Small intestine (tissue), 7 donors: ENCODE measurements around the gene SEPTIN2. TPM values are rescaled to one million over a fixed set of nuclear protein-coding genes. Genes with fewer than 3 reads are reported as not detected.

ENCODE experiments used
- DNase-seq, 2 donors: peaks; one replicate each; pipeline versions ENCODE4 v3.0.0 to v3.0.0-alpha.2; 2013
- FAIRE-seq: peaks from 2 replicates; lab custom pipeline; 2012; peaks lifted over from hg19 to GRCh38; lab: Jason Lieb, UNC
- H3K27ac ChIP-seq, 3 donors: one replicate each; pipeline ENCODE4 v1.5.1; 2013; ENCODE audit warnings: low read length in 2 of 3, mild to moderate bottlenecking in 2 of 3, control low read depth in 1 of 3, inconsistent platforms in 1 of 3, low read depth in 1 of 3, moderate library complexity in 1 of 3
- H3K27me3 ChIP-seq, 3 donors: one replicate each; pipeline ENCODE4 v1.6.1; 2013; ENCODE audit warnings: low read length in 3 of 3, inconsistent platforms in 1 of 3; ENCODE audit not compliant: control insufficient read depth in 3 of 3, insufficient read depth in 3 of 3
- H3K36me3 ChIP-seq, 3 donors: one replicate each; pipeline ENCODE4 v1.6.1; 2013; ENCODE audit warnings: low read length in 3 of 3, inconsistent platforms in 1 of 3, low read depth in 1 of 3, mild to moderate bottlenecking in 1 of 3, moderate library complexity in 1 of 3; ENCODE audit not compliant: control insufficient read depth in 3 of 3, insufficient read depth in 2 of 3
- H3K4me1 ChIP-seq, 3 donors: one replicate each; pipeline ENCODE4 v1.6.1; 2013; ENCODE audit warnings: low read length in 2 of 3, inconsistent platforms in 1 of 3, low read depth in 1 of 3, mild to moderate bottlenecking in 1 of 3, moderate library complexity in 1 of 3; ENCODE audit not compliant: control insufficient read depth in 3 of 3, insufficient read depth in 2 of 3
- H3K4me3 ChIP-seq, 3 donors: one replicate each; pipeline ENCODE4 v1.5.1; 2013; ENCODE audit warnings: low read length in 3 of 3, control low read depth in 1 of 3, inconsistent platforms in 1 of 3, low read depth in 1 of 3, mild to moderate bottlenecking in 1 of 3, moderate library complexity in 1 of 3
- H3K9me3 ChIP-seq, 2 donors: one replicate each; pipeline ENCODE4 v1.6.1; 2013; ENCODE audit warnings: low read depth in 1 of 2, low read length in 1 of 2; ENCODE audit not compliant: control insufficient read depth in 2 of 2, insufficient read depth in 1 of 2
- WGBS, 3 donors: extraction: QIAGEN DNeasy Blood & Tissue Kit; methylation state at CpG; one replicate each; pipeline ENCODE4 v1.1.7; 2013; 5-methylcytosine and 5-hydroxymethylcytosine counted together
- polyA plus RNA-seq, 4 donors: library from polyadenylated mRNA; stranded (reverse) in 3 of 4; unstranded in 1 of 4; fragments of 200-250 nt in 3 of 4; fragments of 120-200 nt in 1 of 4; gene quantifications; one replicate each; pipeline versions ENCODE4 v1.2.1 to v1.2.3, GENCODE V29; 2013
- donor health status: healthy with polysubstance abuse.
- donor health status: control.
- donor health status: control.
- donor health status: Bipolar disorder and iron deficiency.
- donor health status: healthy.

SEPTIN2 gene
- polyA plus RNA-seq, 4 donors, result 112 to 311 (median 148) TPM

GRCh38 chr2:241320394-241320793, 4.7 kb downstream of the SEPTIN2 start:
- H3K4me3 ChIP-seq, result no peak overlapping the region
- no peak for FAIRE-seq
- 89 to 92% (median 91%) methylated on average over 8 of the region's 8 CpGs for WGBS, 3 donors
- DNase-seq, result no peak
- H3K27me3 ChIP-seq, result no peaks in the 10 kb centered on the region
- H3K36me3 ChIP-seq, result peaks cover 0 to 4% (median 2%) of the 10 kb centered on the region in 3 donors
- H3K27ac ChIP-seq, result no peak overlapping the region
- no peaks in the 10 kb centered on the region for H3K9me3 ChIP-seq
- H3K4me1 ChIP-seq, result peaks cover 3 to 16% (median 14%) of the 10 kb centered on the region in 3 donors

- WGBS, 3 donors, result 46 to 58% (median 48%) methylated on average over 1 of the region's 1 CpG
- Histone ChIP-seq H3K4me1 (peaks cover 3 to 16% (median 14%) of the 10 kb centered on the region in 3 donors), H3K27ac (no peak overlapping the region), H3K27me3 (no peaks in the 10 kb centered on the region), H3K4me3 (no peak overlapping the region), H3K9me3 (no peaks in the 10 kb centered on the region), H3K36me3 (peaks cover 0 to 4% (median 2%) of the 10 kb centered on the region in 3 donors)
- DNase-seq, result no peak
- FAIRE-seq, result no peak
These were observed 5.3 kb downstream of the SEPTIN2 start for GRCh38 chr2:241321033-241321432.

- no peak overlapping the region for H3K4me3 ChIP-seq
- no peaks in the 10 kb centered on the region for H3K27me3 ChIP-seq
- no peak overlapping the region for H3K27ac ChIP-seq
- H3K9me3 ChIP-seq, result peaks cover 0 to 3% of the 10 kb centered on the region in 2 donors
- peaks cover 3 to 14% (median 14%) of the 10 kb centered on the region in 3 donors for H3K4me1 ChIP-seq
- WGBS, 3 donors, result 36 to 74% (median 65%) methylated on average over 1 of the region's 1 CpG
- peaks cover 0 to 8% (median 3%) of the 10 kb centered on the region in 3 donors for H3K36me3 ChIP-seq
- DNase-seq (no peak), FAIRE-seq (no peak)
These were observed 6.2 kb downstream of the SEPTIN2 start for GRCh38 chr2:241321886-241322285.

GRCh38 chr2:241323778-241324177, 8.1 kb downstream of the SEPTIN2 start:
- peaks cover 0 to 9% (median 0%) of the 10 kb centered on the region in 3 donors for H3K4me1 ChIP-seq

GRCh38 chr2:241324775-241325174, 9.1 kb downstream of the SEPTIN2 start:
- Histone ChIP-seq H3K27ac (no peak overlapping the region), H3K9me3 (peaks cover 0 to 3% of the 10 kb centered on the region in 2 donors), H3K4me3 (no peak overlapping the region), H3K4me1 (peaks cover 0 to 9% (median 0%) of the 10 kb centered on the region in 3 donors), H3K36me3 (peaks cover 2 to 26% (median 3%) of the 10 kb centered on the region in 3 donors), H3K27me3 (no peaks in the 10 kb centered on the region)
- FAIRE-seq, result no peak
- no peak for DNase-seq

More at GRCh38 chr2:241323778-241324177, 8.1 kb downstream of the SEPTIN2 start:
- Histone ChIP-seq H3K9me3 (peaks cover 0 to 3% of the 10 kb centered on the region in 2 donors), H3K27me3 (no peaks in the 10 kb centered on the region), H3K27ac (no peak overlapping the region), H3K36me3 (peaks cover 2 to 21% (median 3%) of the 10 kb centered on the region in 3 donors), H3K4me3 (no peak overlapping the region)
- WGBS, 3 donors, result 56 to 71% (median 70%) methylated on average over 5 of the region's 5 CpGs
- FAIRE-seq (no peak), DNase-seq (no peak)

- H3K27ac ChIP-seq, result no peak overlapping the region
- FAIRE-seq, result no peak
- H3K27me3 ChIP-seq, result no peaks in the 10 kb centered on the region
- H3K4me3 ChIP-seq, result no peak overlapping the region
- H3K36me3 ChIP-seq, result peaks cover 3 to 26% (median 5%) of the 10 kb centered on the region in 3 donors
- DNase-seq, result no peak
- H3K9me3 ChIP-seq, result peaks cover 0 to 3% of the 10 kb centered on the region in 2 donors
- WGBS, 3 donors, result 94 to 97% (median 95%) methylated on average over 1 of the region's 1 CpG
- peaks cover 0 to 6% (median 0%) of the 10 kb centered on the region in 3 donors for H3K4me1 ChIP-seq
These were observed 9.5 kb downstream of the SEPTIN2 start for GRCh38 chr2:241325257-241325656.

- H3K36me3 ChIP-seq, result peaks cover 6 to 36% (median 10%) of the 10 kb centered on the region in 3 donors
- DNase-seq (no peak), FAIRE-seq (no peak)
- H3K4me3 ChIP-seq, result no peak overlapping the region
- no peak overlapping the region for H3K27ac ChIP-seq
- no peaks in the 10 kb centered on the region for H3K27me3 ChIP-seq
- peaks cover 0 to 3% of the 10 kb centered on the region in 2 donors for H3K9me3 ChIP-seq
- H3K4me1 ChIP-seq, result no peaks in the 10 kb centered on the region
- WGBS, 3 donors, result 88 to 90% (median 90%) methylated on average over 11 of the region's 11 CpGs
These were observed 14.2 kb downstream of the SEPTIN2 start for GRCh38 chr2:241329669-241330615.

- FAIRE-seq (no peak), DNase-seq (no peak)
- Histone ChIP-seq H3K4me3 (no peak overlapping the region), H3K4me1 (no peaks in the 10 kb centered on the region), H3K27ac (no peak overlapping the region), H3K27me3 (no peaks in the 10 kb centered on the region), H3K36me3 (peaks cover 9 to 36% (median 10%) of the 10 kb centered on the region in 3 donors), H3K9me3 (peaks cover 0 to 3% of the 10 kb centered on the region in 2 donors)
- WGBS, 3 donors, result 90 to 91% (median 90%) methylated on average over 4 of the region's 4 CpGs
These were observed 14.9 kb downstream of the SEPTIN2 start for GRCh38 chr2:241330616-241330981.
